ENCODE measurements around the gene PTPN20. TPM values are rescaled to one million over a fixed set of nuclear protein-coding genes. Genes with fewer than 3 reads are reported as not detected.

Gene PTPN20
- total and polyA plus RNA-seq, 4 donors: 0.57 to 7.2 (median 1.7) TPM

DNA sequence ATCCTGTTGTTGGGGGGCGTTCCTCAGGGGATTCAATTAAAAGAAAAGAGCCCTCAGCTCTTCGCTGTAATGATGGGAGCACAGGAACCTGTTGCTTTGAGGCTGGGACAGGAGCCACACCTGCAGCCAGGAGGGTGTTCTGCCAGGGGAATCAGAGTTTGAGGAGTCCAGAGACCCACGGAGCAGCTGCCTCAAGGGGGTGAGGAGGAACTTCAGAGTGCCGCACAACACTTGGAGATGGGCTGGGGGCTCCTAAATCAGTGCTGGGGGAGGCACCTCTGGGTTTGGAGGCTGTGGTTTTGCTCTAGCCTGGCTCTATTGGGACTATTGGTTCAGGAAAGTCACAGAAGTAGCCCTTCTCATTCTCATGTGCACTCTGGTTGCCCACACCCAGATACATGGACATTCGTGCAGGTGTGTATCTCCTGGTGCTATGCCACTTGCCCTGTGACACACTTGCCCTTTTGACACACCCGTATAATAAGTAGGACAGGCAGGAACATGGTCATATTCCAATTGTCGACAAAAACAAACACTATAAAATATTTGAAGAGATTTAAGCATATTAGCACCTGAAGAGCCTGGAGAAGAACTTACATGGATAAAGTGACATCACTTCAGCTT, 98.1 kb downstream of the PTPN20 start:
- TF ChIP-seq, protein P1, sequence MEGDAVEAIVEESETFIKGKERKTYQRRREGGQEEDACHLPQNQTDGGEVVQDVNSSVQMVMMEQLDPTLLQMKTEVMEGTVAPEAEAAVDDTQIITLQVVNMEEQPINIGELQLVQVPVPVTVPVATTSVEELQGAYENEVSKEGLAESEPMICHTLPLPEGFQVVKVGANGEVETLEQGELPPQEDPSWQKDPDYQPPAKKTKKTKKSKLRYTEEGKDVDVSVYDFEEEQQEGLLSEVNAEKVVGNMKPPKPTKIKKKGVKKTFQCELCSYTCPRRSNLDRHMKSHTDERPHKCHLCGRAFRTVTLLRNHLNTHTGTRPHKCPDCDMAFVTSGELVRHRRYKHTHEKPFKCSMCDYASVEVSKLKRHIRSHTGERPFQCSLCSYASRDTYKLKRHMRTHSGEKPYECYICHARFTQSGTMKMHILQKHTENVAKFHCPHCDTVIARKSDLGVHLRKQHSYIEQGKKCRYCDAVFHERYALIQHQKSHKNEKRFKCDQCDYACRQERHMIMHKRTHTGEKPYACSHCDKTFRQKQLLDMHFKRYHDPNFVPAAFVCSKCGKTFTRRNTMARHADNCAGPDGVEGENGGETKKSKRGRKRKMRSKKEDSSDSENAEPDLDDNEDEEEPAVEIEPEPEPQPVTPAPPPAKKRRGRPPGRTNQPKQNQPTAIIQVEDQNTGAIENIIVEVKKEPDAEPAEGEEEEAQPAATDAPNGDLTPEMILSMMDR (IDR thresholded peaks at IDR 0.05; ENCODE audit: control extremely low read depth, extremely low read depth): no peak
- Histone ChIP-seq H3K4me1 (ENCODE audit: control insufficient read depth in 5 of 5, insufficient read depth in 5 of 5, low read length in 5 of 5) (peaks cover 0 to 11% (median 2%) of the 10 kb centered on the region in 5 donors), H3K9me3 (ENCODE audit: control insufficient read depth in 4 of 4, insufficient read depth in 3 of 4, low read length in 3 of 4) (peaks cover 0 to under 1% (median 0%) of the 10 kb centered on the region in 4 donors), H3K4me3 (no peak overlapping the region), H3K27me3 (ENCODE audit: control insufficient read depth in 3 of 3, insufficient read depth in 3 of 3, low read length in 2 of 3) (peaks cover 0 to 5% (median 0%) of the 10 kb centered on the region in 3 donors), H3K36me3 (ENCODE audit: control insufficient read depth in 4 of 4, insufficient read depth in 4 of 4, low read length in 4 of 4) (no peaks in the 10 kb centered on the region), H3K9ac (ENCODE audit: insufficient read depth in 1 of 2, low read length in 2 of 2) (no peak overlapping the region), H3K27ac (ENCODE audit: low read depth in 1 of 2, low read length in 1 of 2) (no peak overlapping the region)
- DNase-seq (no peak), ATAC-seq (ENCODE audit: insufficient read depth, low FRiP score) (no peak)
- WGBS, 2 donors: 68 to 83% methylated on average over 7 of the region's 7 CpGs

- TF ChIP-seq, protein P1 (IDR thresholded peaks at IDR 0.05; ENCODE audit: control extremely low read depth, extremely low read depth): no peak
- ATAC-seq (ENCODE audit: insufficient read depth, low FRiP score) (no peak), DNase-seq (no peak)
- Histone ChIP-seq H3K9ac (ENCODE audit: insufficient read depth in 1 of 2, low read length in 2 of 2) (no peak overlapping the region), H3K4me1 (ENCODE audit: control insufficient read depth in 5 of 5, insufficient read depth in 5 of 5, low read length in 5 of 5) (peaks cover 0 to 16% (median 5%) of the 10 kb centered on the region in 5 donors), H3K4me3 (no peak overlapping the region), H3K9me3 (ENCODE audit: control insufficient read depth in 4 of 4, insufficient read depth in 3 of 4, low read length in 3 of 4) (peaks cover 0 to 3% (median 0%) of the 10 kb centered on the region in 4 donors), H3K27ac (ENCODE audit: low read depth in 1 of 2, low read length in 1 of 2) (no peak overlapping the region), H3K36me3 (ENCODE audit: control insufficient read depth in 4 of 4, insufficient read depth in 4 of 4, low read length in 4 of 4) (no peaks in the 10 kb centered on the region), H3K27me3 (ENCODE audit: control insufficient read depth in 3 of 3, insufficient read depth in 3 of 3, low read length in 2 of 3) (peaks cover 0 to 5% (median 0%) of the 10 kb centered on the region in 3 donors)
- 93 to 94% methylated on average over 3 of the region's 3 CpGs for WGBS, 2 donors
Measured at GRCh38 chr10:47010036-47010435, 98.8 kb downstream of the PTPN20 start.

DNA sequence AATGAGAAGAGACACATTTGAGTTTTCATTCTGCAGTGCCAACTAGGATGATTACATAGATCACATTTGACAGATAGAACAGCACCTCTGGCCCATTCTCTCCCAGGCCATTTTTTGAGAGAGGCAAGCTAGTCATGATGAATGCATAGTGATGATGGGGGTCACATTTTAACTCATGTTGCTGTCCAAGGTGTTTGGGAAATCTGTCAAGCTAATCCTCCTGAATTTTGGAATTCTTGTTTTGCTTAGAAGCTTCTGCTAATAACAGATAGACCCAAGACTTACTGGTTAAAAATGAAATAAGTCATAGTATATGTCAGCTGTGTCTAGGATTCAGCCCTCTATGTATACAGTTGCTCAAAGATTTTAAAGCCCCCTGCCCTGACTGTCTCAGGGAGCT, 101.0 kb downstream of the PTPN20 start:
- no peak overlapping the region for H3K27ac ChIP-seq (ENCODE audit: low read depth in 1 of 2, low read length in 1 of 2)
- ATAC-seq (ENCODE audit: insufficient read depth, low FRiP score): no peak
- peaks cover 0 to 5% (median 0%) of the 10 kb centered on the region in 3 donors for H3K27me3 ChIP-seq (ENCODE audit: control insufficient read depth in 3 of 3, insufficient read depth in 3 of 3, low read length in 2 of 3)
- H3K9ac ChIP-seq (ENCODE audit: insufficient read depth in 1 of 2, low read length in 2 of 2): no peak overlapping the region
- H3K9me3 ChIP-seq (ENCODE audit: control insufficient read depth in 4 of 4, insufficient read depth in 3 of 4, low read length in 3 of 4): peaks cover 0 to 3% (median 0%) of the 10 kb centered on the region in 4 donors
- peaks cover 0 to 16% (median 5%) of the 10 kb centered on the region in 5 donors for H3K4me1 ChIP-seq (ENCODE audit: control insufficient read depth in 5 of 5, insufficient read depth in 5 of 5, low read length in 5 of 5)
- no peak overlapping the region for H3K4me3 ChIP-seq
- TF ChIP-seq, protein P1 (IDR thresholded peaks at IDR 0.05; ENCODE audit: control extremely low read depth, extremely low read depth): no peak
- no peaks in the 10 kb centered on the region for H3K36me3 ChIP-seq (ENCODE audit: control insufficient read depth in 4 of 4, insufficient read depth in 4 of 4, low read length in 4 of 4)
- no peak for DNase-seq
